Measurements from ENCODE around the gene ZMIZ1. TPM values are rescaled to one million over a fixed set of nuclear protein-coding genes. Genes with fewer than 3 reads are reported as not detected.

The ZMIZ1 gene
- total RNA-seq, 1 donor from 2014 or later = 93.9 TPM

DNA sequence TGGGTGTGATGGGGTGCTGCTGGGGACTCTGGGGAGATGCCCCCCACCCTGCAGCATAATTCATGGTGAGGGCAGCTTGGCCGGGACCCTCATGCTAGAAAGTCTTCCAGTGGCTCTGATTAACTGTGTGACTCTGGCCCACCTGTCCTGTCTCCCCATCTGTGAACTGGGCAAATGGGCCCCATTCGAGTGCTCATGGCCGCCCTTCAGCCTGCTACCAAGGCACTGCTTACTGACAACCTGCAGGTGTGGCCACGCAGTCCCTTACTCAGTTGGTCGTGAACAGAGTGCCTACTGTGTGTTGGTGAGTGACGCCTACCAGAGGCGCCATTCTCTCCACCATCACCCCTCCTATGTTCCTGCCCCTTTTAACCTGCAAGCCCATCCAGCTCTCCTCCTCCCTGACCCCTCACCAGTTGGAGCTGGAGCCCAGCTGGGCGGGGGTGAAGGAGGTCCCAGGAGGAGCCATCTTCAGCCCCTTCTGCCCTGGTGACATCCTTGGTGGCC is 109.4 kb downstream of the ZMIZ1 start:
- DNase-seq (no peak), ATAC-seq (ENCODE audit: low read depth) (no peak)
- H3K4me3 Mint-ChIP-seq = no peak overlapping the region
- ChIA-PET POLR2A (no interaction called here), CTCF (no interaction called here)
- intact Hi-C loops (cut with micrococcal nuclease) = no loop called here
- H3K9me3 Mint-ChIP-seq = no peaks in the 10 kb centered on the region
- H3K36me3 Mint-ChIP-seq (ENCODE audit: low read depth) = no peaks in the 10 kb centered on the region
- H3K27me3 Mint-ChIP-seq = peaks cover 3% of the 10 kb centered on the region
- peaks cover 11% of the 10 kb centered on the region for H3K4me1 Mint-ChIP-seq
- TF ChIP-seq, protein P1, sequence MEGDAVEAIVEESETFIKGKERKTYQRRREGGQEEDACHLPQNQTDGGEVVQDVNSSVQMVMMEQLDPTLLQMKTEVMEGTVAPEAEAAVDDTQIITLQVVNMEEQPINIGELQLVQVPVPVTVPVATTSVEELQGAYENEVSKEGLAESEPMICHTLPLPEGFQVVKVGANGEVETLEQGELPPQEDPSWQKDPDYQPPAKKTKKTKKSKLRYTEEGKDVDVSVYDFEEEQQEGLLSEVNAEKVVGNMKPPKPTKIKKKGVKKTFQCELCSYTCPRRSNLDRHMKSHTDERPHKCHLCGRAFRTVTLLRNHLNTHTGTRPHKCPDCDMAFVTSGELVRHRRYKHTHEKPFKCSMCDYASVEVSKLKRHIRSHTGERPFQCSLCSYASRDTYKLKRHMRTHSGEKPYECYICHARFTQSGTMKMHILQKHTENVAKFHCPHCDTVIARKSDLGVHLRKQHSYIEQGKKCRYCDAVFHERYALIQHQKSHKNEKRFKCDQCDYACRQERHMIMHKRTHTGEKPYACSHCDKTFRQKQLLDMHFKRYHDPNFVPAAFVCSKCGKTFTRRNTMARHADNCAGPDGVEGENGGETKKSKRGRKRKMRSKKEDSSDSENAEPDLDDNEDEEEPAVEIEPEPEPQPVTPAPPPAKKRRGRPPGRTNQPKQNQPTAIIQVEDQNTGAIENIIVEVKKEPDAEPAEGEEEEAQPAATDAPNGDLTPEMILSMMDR (IDR thresholded peaks at IDR 0.05) = no peak
- H3K27ac Mint-ChIP-seq = no peak overlapping the region

DNA sequence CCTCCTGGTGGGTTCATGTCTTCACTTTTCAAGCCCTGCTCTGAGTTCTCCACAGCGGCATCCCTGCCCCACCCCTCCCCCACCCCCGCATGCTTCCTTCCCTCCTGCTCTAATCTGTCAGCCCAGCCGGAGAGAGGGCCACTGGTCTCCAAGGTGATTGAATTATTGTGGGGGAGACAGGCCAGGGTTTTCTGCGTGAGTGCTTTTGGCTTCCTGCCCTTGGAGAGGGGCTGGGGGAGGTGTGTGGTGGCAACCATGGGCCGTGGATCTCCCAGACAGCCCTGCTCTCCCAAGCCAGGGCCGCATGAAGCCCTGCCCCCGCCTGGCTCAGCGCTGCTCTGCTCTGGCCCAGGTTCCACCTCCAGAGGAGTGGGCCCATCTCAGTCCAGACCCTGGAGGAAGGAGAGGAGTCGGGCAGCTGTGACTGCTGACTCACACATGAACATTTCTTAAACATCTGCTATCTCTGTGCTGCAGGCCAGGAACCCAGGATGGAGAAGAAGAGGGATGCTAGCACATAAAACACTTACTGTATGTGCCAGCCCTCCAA is 109.9 kb downstream of the ZMIZ1 start:
- Mint-ChIP-seq H3K27me3 (peaks cover 7% of the 10 kb centered on the region), H3K27ac (no peak overlapping the region), H3K4me1 (peaks cover 11% of the 10 kb centered on the region), H3K4me3 (no peak overlapping the region), H3K36me3 (ENCODE audit: low read depth) (no peaks in the 10 kb centered on the region), H3K9me3 (no peaks in the 10 kb centered on the region)
- CTCF ChIA-PET = no interaction called here
- ATAC-seq (ENCODE audit: low read depth) (no peak), DNase-seq (no peak)
- POLR2A ChIA-PET = no interaction called here
- TF ChIP-seq, protein P1 (IDR thresholded peaks at IDR 0.05) = no peak
- intact Hi-C loops (cut with micrococcal nuclease) = no loop called here

DNA sequence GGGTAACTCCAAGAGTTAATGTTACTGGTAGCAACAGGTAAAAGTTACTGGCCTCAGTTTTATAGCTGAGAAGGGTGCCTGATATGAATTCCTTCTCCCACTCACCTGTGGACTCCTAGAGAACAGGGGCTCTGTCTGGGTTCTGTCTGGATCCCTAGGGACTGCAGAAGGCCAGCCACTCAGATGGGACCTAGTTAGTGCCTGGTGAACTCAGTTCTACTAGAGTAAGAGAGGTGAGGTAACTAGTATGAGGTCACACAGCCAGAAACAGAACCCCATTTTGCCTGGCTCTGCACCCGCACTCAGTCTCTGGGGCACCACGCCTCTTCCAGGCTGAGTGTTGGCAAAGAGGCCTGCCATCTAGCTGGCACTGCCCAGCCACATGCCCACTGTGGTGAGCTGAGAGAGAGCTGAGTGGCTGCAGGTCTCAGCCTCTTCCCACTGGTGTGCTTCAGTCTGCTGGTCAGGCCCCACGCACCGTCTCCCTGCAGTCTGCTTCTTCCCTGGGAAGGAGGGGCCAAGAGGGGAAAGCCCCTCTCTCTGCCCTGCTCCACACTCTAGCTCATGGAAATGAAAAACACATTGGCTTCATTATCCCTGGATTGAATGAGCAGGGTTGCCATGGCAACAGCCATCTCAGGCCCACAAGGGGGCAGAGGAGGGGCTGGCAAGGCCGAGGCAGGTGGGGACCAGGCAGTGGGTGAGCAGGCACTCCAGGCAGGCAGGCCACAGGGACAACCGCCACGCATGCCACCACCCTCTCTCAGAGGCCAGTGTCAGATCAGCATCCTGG is 110.6 kb downstream of the ZMIZ1 start:
- CTCF ChIA-PET = no interaction called here
- no peaks in the 10 kb centered on the region for H3K36me3 Mint-ChIP-seq (ENCODE audit: low read depth)

DNA sequence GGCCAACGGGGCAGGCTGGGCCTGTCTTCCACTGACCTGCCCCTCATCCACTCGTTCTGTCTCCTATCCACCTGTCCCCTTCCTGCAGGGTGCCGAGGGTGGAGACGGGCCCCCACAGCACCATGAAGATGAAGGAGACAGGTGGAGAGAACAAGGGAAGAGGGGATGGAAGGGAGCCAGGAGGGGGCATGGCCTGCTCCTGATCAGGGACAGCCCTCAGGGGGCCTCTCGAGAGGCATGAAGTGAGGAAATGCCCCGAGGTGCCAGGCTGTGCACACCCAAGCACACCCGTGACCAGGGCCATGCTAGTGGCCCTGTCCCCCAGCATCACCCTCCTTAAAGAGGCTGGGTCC is 111.2 kb downstream of the ZMIZ1 start:
- DNase-seq = no peak
- H3K4me1 Mint-ChIP-seq = peaks cover 11% of the 10 kb centered on the region
- no peak for ATAC-seq (ENCODE audit: low read depth)
- H3K27me3 Mint-ChIP-seq = peaks cover 12% of the 10 kb centered on the region
- POLR2A ChIA-PET = no interaction called here
- TF ChIP-seq, protein P1 (IDR thresholded peaks at IDR 0.05) = no peak
- no peak overlapping the region for H3K4me3 Mint-ChIP-seq
- no peak overlapping the region for H3K27ac Mint-ChIP-seq
- CTCF ChIA-PET = no interaction called here
- H3K36me3 Mint-ChIP-seq (ENCODE audit: low read depth) = no peaks in the 10 kb centered on the region
- intact Hi-C loops (cut with micrococcal nuclease) = no loop called here
- H3K9me3 Mint-ChIP-seq = no peaks in the 10 kb centered on the region

More for the DNA sequence above, 110.6 kb downstream of the ZMIZ1 start:
- TF ChIP-seq, protein P1 (IDR thresholded peaks at IDR 0.05) = no peak
- intact Hi-C loops (cut with micrococcal nuclease) = no loop called here
- ATAC-seq (ENCODE audit: low read depth) (no peak), DNase-seq (no peak)
- POLR2A ChIA-PET = no interaction called here
- Mint-ChIP-seq H3K9me3 (no peaks in the 10 kb centered on the region), H3K27me3 (peaks cover 10% of the 10 kb centered on the region), H3K4me3 (no peak overlapping the region), H3K4me1 (peaks cover 11% of the 10 kb centered on the region), H3K27ac (no peak overlapping the region)

DNA sequence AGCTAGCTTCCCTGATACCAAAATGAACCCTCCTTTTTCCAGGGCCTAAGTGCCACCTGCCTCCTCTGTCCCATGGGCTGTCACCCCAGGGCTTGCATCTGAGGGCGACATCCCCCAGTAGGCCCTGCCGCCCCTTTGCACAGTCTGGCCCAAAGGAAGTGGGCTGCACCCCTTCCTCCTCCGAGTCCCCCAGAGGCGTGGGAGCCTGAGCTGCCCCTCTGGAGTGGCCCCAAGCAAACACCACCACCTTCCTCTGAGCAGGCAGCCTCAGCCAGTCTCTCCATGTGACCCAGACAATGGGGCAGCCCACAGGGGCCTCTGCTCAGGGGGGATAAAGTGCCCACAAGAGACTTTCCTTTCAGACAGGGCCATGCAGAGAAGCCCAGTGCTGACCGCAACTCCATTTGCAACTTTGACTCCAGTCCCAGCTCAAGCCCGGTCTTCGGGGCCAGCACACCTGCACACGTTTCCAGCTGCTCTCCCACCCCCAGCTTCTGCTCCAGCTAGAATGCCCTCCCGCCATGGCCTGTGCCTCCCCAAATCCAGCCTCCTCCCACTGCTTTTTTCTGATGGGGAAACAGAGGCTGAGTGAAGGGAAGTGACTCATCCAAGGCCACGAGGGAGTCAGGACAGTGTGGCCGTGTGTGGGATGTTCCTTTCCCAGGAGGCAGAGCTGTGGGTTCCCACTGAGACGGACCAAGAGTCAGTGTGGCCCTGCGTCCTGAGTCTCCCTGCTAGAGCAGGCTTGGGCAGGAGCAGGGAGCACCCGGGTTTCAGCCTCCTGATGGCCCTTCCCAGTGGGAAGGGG is 111.9 kb downstream of the ZMIZ1 start:
- TF ChIP-seq, protein P1 (IDR thresholded peaks at IDR 0.05) = no peak
- POLR2A ChIA-PET = interaction anchor here (0.6 kb wide), 1 partner anchor 174 kb away, joined by 3 read pairs; no protein-coding TSS in a partner anchor
- no peaks in the 10 kb centered on the region for H3K36me3 Mint-ChIP-seq (ENCODE audit: low read depth)
- H3K4me3 Mint-ChIP-seq = no peak overlapping the region
- peaks cover 12% of the 10 kb centered on the region for H3K27me3 Mint-ChIP-seq
- ATAC-seq (ENCODE audit: low read depth) (no peak), DNase-seq (no peak)
- CTCF ChIA-PET = interaction anchor here (1.2 kb wide), 1 partner anchor 14 kb away, joined by 4 read pairs; no protein-coding TSS in a partner anchor
- intact Hi-C loops (cut with micrococcal nuclease) = no loop called here
- H3K4me1 Mint-ChIP-seq = peaks cover 11% of the 10 kb centered on the region
- H3K9me3 Mint-ChIP-seq = no peaks in the 10 kb centered on the region
- no peak overlapping the region for H3K27ac Mint-ChIP-seq
